Fibroblast of lung (primary cell): Measurements from ENCODE around the gene SP5. TPM values are rescaled to one million over a fixed set of nuclear protein-coding genes. Genes with fewer than 3 reads are reported as not detected.
"Not testable (repeated sequence)": the region's sequence is repeated elsewhere in the genome, so short reads cannot be mapped to it uniquely, and the experiment has no call there.

Experiments
- DNase-seq, 2 donors: peaks; one replicate each; pipeline versions ENCODE4 v3.0.0 to v3.0.0-alpha.2; 2010; ENCODE audit warnings: low read depth in 2 of 2
- H2AFZ ChIP-seq: 2 replicates; pipeline ENCODE4 v1.5.1; 2012; ENCODE audit warnings: low read length, control low read depth, inconsistent platforms
- H3K27ac ChIP-seq: 2 replicates; pipeline ENCODE4 v1.5.1; 2011; ENCODE audit warnings: low read length, control low read depth; ENCODE audit not compliant: insufficient read depth
- H3K27me3 ChIP-seq: 2 replicates; pipeline ENCODE4 v1.5.1; 2011; ENCODE audit warnings: mild to moderate bottlenecking, low read length; ENCODE audit not compliant: control insufficient read depth, insufficient read depth
- H3K36me3 ChIP-seq: 2 replicates; pipeline ENCODE4 v1.5.1; 2011; ENCODE audit warnings: low read length; ENCODE audit not compliant: control insufficient read depth, insufficient read depth
- H3K4me1 ChIP-seq: 2 replicates; pipeline ENCODE4 v1.5.1; 2011; ENCODE audit warnings: low read length; ENCODE audit not compliant: control insufficient read depth, insufficient read depth; ENCODE audit errors: extremely low read depth
- H3K4me2 ChIP-seq: 2 replicates; pipeline ENCODE4 v1.5.1; 2011; ENCODE audit warnings: low read length, control low read depth; ENCODE audit not compliant: insufficient read depth; ENCODE audit errors: extremely low read depth
- H3K4me3 ChIP-seq, 4 experiments: fragments of 200-600 bp in 1 of 4; sonication (generic) in 1 of 4; replicated peaks in 1 of 4; 2 replicates each; pipeline ENCODE4 v1.5.1; 2011 to 2016; ENCODE audit warnings: low read length in 4 of 4, low read depth in 3 of 4, mild to moderate bottlenecking in 3 of 4, control low read depth in 2 of 4, inconsistent platforms in 1 of 4, mixed read lengths in 1 of 4; ENCODE audit not compliant: insufficient read depth in 1 of 4; ENCODE audit errors: control extremely low read depth in 1 of 4
- H3K79me2 ChIP-seq: 2 replicates; pipeline ENCODE4 v1.5.1; 2012; ENCODE audit warnings: mild to moderate bottlenecking, low read length, inconsistent platforms; ENCODE audit not compliant: control insufficient read depth, insufficient read depth
- H3K9ac ChIP-seq: 2 replicates; pipeline ENCODE4 v1.5.1; 2011; ENCODE audit warnings: mild to moderate bottlenecking, low read length, control low read depth; ENCODE audit not compliant: insufficient read depth
- H3K9me3 ChIP-seq: 2 replicates; pipeline ENCODE4 v1.5.1; 2012; ENCODE audit warnings: low read depth, low read length; ENCODE audit not compliant: control insufficient read depth, insufficient read depth
- H4K20me1 ChIP-seq: 2 replicates; pipeline ENCODE4 v1.5.1; 2011; ENCODE audit warnings: low read length; ENCODE audit not compliant: control insufficient read depth, insufficient read depth; ENCODE audit errors: extremely low read depth
- EZH2 ChIP-seq: IDR thresholded peaks from 2 replicates; pipeline ENCODE4 v1.5.1; 2012; ENCODE audit warnings: low read length, control low read depth, mild to moderate bottlenecking; ENCODE audit errors: missing control alignments
- polyA plus RNA-seq, 2 donors: library from polyadenylated mRNA; depleted of rRNA in 1 of 2; stranded (reverse) in 1 of 2; unstranded in 1 of 2; fragments of >200 nt; gene quantifications; 2 replicates each; pipeline ENCODE4 v1.2.1, GENCODE V29; 2011 to 2012; ENCODE audit warnings: missing spikeins in 1 of 2
- total RNA-seq: library from RNA; depleted of rRNA; stranded (reverse); fragments of >200 nt; gene quantifications from 2 replicates; pipeline ENCODE4 v1.2.1, GENCODE V29; 2014
- TF ChIP-seq, protein P1 (sequence below), 2 donors: IDR thresholded peaks in 1 of 2; conservative IDR thresholded peaks in 1 of 2; 1 replicate in 1 of 2; 2 replicates in 1 of 2; pipeline ENCODE4 v1.5.1; 2011 to 2012; ENCODE audit warnings: low read length in 2 of 2, control low read depth in 1 of 2, inconsistent platforms in 1 of 2, low read depth in 1 of 2, mild to moderate bottlenecking in 1 of 2

Gene SP5
- total and polyA plus RNA-seq, 2 donors (not counting 1 experiment from before 2014, with no cell fraction given), result under 0.01 TPM; not detected in 1

DNA sequence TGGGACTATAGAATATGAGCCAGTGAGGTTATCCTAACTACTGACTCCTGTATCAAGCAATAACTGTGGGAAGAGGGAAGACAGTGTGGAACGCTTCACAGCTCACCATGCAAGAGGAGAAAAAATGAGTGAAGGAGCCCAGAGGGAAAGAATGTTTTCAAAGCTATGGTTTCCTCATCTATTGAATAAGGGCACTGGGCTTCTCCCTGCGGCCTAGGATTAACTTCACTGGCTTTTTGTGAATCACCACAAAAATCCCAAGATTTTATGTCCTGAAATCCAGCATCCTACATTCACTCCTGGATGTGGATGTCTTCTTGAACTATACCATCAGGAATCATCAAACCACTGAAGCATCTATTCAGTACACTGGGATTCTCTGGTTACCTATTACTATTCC is 44.5 kb upstream of the SP5 start:
- Histone ChIP-seq H2AFZ (no peak overlapping the region), H3K4me3 (no peak overlapping the region), H3K4me1 (no peaks in the 10 kb centered on the region), H3K4me2 (no peak overlapping the region), H3K9ac (no peak overlapping the region), H3K79me2 (no peaks in the 10 kb centered on the region), H3K27ac (no peak overlapping the region), H3K36me3 (no peaks in the 10 kb centered on the region), H3K27me3 (no peaks in the 10 kb centered on the region), H3K9me3 (no peaks in the 10 kb centered on the region), H4K20me1 (no peaks in the 10 kb centered on the region)
- no peak for DNase-seq
- TF ChIP-seq, protein P1, sequence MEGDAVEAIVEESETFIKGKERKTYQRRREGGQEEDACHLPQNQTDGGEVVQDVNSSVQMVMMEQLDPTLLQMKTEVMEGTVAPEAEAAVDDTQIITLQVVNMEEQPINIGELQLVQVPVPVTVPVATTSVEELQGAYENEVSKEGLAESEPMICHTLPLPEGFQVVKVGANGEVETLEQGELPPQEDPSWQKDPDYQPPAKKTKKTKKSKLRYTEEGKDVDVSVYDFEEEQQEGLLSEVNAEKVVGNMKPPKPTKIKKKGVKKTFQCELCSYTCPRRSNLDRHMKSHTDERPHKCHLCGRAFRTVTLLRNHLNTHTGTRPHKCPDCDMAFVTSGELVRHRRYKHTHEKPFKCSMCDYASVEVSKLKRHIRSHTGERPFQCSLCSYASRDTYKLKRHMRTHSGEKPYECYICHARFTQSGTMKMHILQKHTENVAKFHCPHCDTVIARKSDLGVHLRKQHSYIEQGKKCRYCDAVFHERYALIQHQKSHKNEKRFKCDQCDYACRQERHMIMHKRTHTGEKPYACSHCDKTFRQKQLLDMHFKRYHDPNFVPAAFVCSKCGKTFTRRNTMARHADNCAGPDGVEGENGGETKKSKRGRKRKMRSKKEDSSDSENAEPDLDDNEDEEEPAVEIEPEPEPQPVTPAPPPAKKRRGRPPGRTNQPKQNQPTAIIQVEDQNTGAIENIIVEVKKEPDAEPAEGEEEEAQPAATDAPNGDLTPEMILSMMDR (conservative IDR thresholded peaks at IDR 0.05 in 1 of 2, IDR thresholded peaks at IDR 0.05 in 1 of 2; ENCODE audit: low read depth in 1 of 2, low read length in 2 of 2), result no peak
- TF ChIP-seq EZH2, result no peak

DNA sequence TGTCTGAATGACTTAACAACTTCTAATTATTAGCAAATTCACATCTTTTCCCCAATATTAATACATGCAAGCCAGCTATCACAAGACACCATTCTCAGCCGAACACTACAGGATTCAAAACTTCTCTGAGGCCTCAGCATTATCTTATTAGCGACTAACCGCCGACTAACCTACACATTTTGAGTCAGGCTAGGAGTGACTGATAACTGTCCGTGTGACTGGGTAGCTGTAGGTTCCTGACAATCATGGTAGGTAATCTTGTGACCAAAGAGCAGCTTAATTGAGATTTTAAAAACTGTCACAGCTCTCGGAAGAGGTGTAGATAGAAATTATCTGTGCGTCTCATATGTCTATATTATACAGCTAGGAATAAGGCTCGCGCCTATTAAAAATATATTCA is 44.1 kb upstream of the SP5 start:
- no peak overlapping the region for H3K4me3 ChIP-seq
- no peaks in the 10 kb centered on the region for H3K9me3 ChIP-seq
- H3K36me3 ChIP-seq, result no peaks in the 10 kb centered on the region
- H4K20me1 ChIP-seq, result no peaks in the 10 kb centered on the region
- no peaks in the 10 kb centered on the region for H3K4me1 ChIP-seq
- H3K27ac ChIP-seq, result no peak overlapping the region
- no peak overlapping the region for H3K4me2 ChIP-seq
- no peak overlapping the region for H2AFZ ChIP-seq
- H3K27me3 ChIP-seq, result no peaks in the 10 kb centered on the region
- TF ChIP-seq, protein P1 (conservative IDR thresholded peaks at IDR 0.05 in 1 of 2, IDR thresholded peaks at IDR 0.05 in 1 of 2; ENCODE audit: low read depth in 1 of 2, low read length in 2 of 2), result no peak
- no peak for TF ChIP-seq EZH2
- no peaks in the 10 kb centered on the region for H3K79me2 ChIP-seq
- no peak for DNase-seq
- no peak overlapping the region for H3K9ac ChIP-seq

DNA sequence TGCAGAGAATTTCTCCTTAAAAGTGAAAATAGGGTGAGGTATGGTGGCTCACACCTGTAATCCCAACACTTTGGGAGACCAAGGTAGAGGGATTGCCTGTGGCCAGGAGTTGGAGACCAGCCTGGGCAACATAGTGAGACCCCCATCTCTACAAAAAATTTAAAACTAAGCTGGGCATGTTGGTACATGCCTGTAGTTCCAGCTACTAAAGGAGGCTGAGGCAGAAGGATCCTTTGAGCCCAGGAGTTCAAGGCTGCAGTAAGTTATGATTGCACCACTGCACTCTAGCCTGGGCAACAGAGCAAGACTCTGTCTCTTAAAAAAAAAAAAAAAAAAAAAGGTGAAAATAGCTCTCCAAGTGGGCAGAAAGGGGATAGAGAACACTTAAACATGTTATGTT is 40.9 kb upstream of the SP5 start:
- not testable (repeated sequence) for H4K20me1 ChIP-seq, H2AFZ ChIP-seq, H3K79me2 ChIP-seq, H3K9ac ChIP-seq, H3K4me2 ChIP-seq, H3K4me3 ChIP-seq, H3K36me3 ChIP-seq, H3K27ac ChIP-seq, DNase-seq, H3K9me3 ChIP-seq, H3K4me1 ChIP-seq, H3K27me3 ChIP-seq

DNA sequence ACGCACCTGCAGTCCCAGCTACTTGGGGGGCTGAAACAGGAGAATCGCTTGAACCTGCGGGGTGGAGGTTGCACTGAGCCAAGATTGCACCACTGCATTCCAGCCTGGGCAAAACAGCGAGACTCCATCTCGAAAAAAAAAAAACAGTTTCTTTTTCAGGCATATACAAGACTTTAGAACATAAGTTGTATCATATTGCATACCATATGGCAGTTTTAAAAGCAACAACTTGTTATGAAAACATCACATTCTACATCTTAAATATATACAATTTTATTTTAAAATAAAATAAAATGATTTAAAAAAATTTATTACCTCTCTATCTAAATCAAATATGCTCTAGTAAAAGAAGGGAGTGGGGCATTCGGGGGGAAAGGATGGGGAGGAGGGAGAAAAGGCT is 39.4 kb upstream of the SP5 start:
- Histone ChIP-seq H3K27ac (no peak overlapping the region), H3K4me2 (no peak overlapping the region), H3K79me2 (no peaks in the 10 kb centered on the region), H2AFZ (no peak overlapping the region), H3K4me1 (no peaks in the 10 kb centered on the region), H3K9me3 (no peaks in the 10 kb centered on the region), H4K20me1 (no peaks in the 10 kb centered on the region), H3K9ac (no peak overlapping the region), H3K4me3 (no peak overlapping the region), H3K27me3 (no peaks in the 10 kb centered on the region), H3K36me3 (no peaks in the 10 kb centered on the region)
- no peak for TF ChIP-seq EZH2
- TF ChIP-seq, protein P1 (conservative IDR thresholded peaks at IDR 0.05 in 1 of 2, IDR thresholded peaks at IDR 0.05 in 1 of 2; ENCODE audit: low read depth in 1 of 2, low read length in 2 of 2), result no peak
- no peak for DNase-seq
